Measurements from ENCODE around the gene TMEM129. TPM values are rescaled to one million over a fixed set of nuclear protein-coding genes. Genes with fewer than 3 reads are reported as not detected.
A peak's percentile ranks its signal among the peaks of the same experiment; 100 is the strongest.

The TMEM129 gene
- total and polyA plus RNA-seq, 9 donors: 5.6 to 43.2 (median 40.3) TPM

- TF ChIP-seq CTCF (IDR thresholded peaks at IDR 0.05) (no peak), EP300 (IDR thresholded peaks at IDR 0.05) (no peak), POLR2A (IDR thresholded peaks at IDR 0.05) (no peak)
- no peaks in the 10 kb centered on the region for H3K36me3 ChIP-seq
- no peak overlapping the region for H3K4me3 ChIP-seq
- intact Hi-C loops (cut with DNase I): no loop called here
- H3K27ac ChIP-seq: no peak overlapping the region
- 90 to 91% (median 90%) methylated on average over 21 to 23 of the region's 23 CpGs for WGBS, 3 donors
- H3K9me3 ChIP-seq: no peaks in the 10 kb centered on the region
- H3K27me3 ChIP-seq: no peaks in the 10 kb centered on the region
- DNase-seq: no peak
- H3K4me1 ChIP-seq (ENCODE audit: insufficient read depth): peaks cover 2% of the 10 kb centered on the region
These were observed 47.4 kb upstream of the TMEM129 start for GRCh38 chr4:1768367-1769034.

- TF ChIP-seq EP300 (IDR thresholded peaks at IDR 0.05) (no peak), CTCF (IDR thresholded peaks at IDR 0.05) (no peak), POLR2A (IDR thresholded peaks at IDR 0.05) (no peak)
- intact Hi-C loops (cut with DNase I): no loop called here
- WGBS, 3 donors: 23 to 39% (median 23%) methylated on average over 21 to 32 of the region's 32 CpGs
- no peaks in the 10 kb centered on the region for H3K9me3 ChIP-seq
- peaks cover 2% of the 10 kb centered on the region for H3K4me1 ChIP-seq (ENCODE audit: insufficient read depth)
- no peaks in the 10 kb centered on the region for H3K36me3 ChIP-seq
- DNase-seq: no peak
- H3K27me3 ChIP-seq: no peaks in the 10 kb centered on the region
- H3K27ac ChIP-seq: no peak overlapping the region
- H3K4me3 ChIP-seq: peak overlapping the region; percentile 24
These were observed 46.7 kb upstream of the TMEM129 start for GRCh38 chr4:1767770-1768366.

- intact Hi-C loops (cut with DNase I): no loop called here
- no peak for TF ChIP-seq EP300 (IDR thresholded peaks at IDR 0.05)
- no peak for TF ChIP-seq CTCF (IDR thresholded peaks at IDR 0.05)
- TF ChIP-seq POLR2A (IDR thresholded peaks at IDR 0.05): no peak
- Histone ChIP-seq H3K9me3 (no peaks in the 10 kb centered on the region), H3K4me3 (peak overlapping the region; percentile 24), H3K4me1 (ENCODE audit: insufficient read depth) (peaks cover 2% of the 10 kb centered on the region), H3K27ac (no peak overlapping the region), H3K36me3 (no peaks in the 10 kb centered on the region), H3K27me3 (no peaks in the 10 kb centered on the region)
- DNase-seq: peak in 1 of 5 donors; percentile 47
- WGBS, 3 donors: 1 to 2% (median 1%) methylated on average over 20 to 79 of the region's 84 CpGs
These were observed 46.1 kb upstream of the TMEM129 start for GRCh38 chr4:1767061-1767769.

GRCh38 chr4:1766106-1767060 is 45.3 kb upstream of the TMEM129 start:
- peak overlapping the region; percentile 24 for H3K4me3 ChIP-seq
- TF ChIP-seq POLR2A (IDR thresholded peaks at IDR 0.05) (no peak), EP300 (IDR thresholded peaks at IDR 0.05) (no peak), CTCF (IDR thresholded peaks at IDR 0.05) (no peak)
- 38 to 64% (median 43%) methylated on average over 26 to 41 of the region's 41 CpGs for WGBS, 3 donors
- H3K27me3 ChIP-seq: no peaks in the 10 kb centered on the region
- no peak overlapping the region for H3K27ac ChIP-seq
- H3K9me3 ChIP-seq: no peaks in the 10 kb centered on the region
- H3K4me1 ChIP-seq (ENCODE audit: insufficient read depth): peaks cover 2% of the 10 kb centered on the region
- no peaks in the 10 kb centered on the region for H3K36me3 ChIP-seq
- DNase-seq: no peak
- intact Hi-C loops (cut with DNase I): no loop called here

All from ovary (tissue), 9 donors.